Measurements from ENCODE around the gene SNCA. TPM values are rescaled to one million over a fixed set of nuclear protein-coding genes. Genes with fewer than 3 reads are reported as not detected.

SNCA gene
- total RNA-seq, 1 donor from 2014 or later, result 0.20 TPM

DNA sequence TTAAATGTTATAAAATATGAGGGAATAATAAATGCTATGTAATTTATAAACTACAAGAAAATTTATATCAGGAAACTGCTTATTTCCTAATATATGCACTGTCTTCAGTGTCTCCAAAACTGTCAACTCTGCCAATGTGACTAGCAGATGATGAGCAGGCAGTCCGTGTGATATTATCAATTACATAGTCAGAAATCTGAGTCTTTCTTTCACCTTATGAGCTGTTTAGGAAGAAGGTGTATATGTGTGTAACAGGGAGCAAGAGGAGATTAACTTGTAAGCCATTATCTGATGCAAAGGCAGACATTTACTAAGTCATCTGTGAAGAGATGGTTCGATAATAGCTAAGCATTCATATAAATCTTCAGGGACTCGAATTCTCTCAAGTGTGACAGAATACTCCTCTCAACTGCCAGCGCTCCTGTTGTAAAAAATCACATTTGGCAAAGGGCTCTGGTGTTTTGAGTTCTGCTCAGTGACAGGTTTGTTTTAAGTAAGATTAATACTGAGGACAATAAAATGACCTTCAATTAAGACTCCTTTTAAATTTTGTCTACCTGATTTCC, 79.7 kb downstream of the SNCA start:
- DNase-seq (ENCODE audit: low spot score) (no peak), ATAC-seq (no peak)

DNA sequence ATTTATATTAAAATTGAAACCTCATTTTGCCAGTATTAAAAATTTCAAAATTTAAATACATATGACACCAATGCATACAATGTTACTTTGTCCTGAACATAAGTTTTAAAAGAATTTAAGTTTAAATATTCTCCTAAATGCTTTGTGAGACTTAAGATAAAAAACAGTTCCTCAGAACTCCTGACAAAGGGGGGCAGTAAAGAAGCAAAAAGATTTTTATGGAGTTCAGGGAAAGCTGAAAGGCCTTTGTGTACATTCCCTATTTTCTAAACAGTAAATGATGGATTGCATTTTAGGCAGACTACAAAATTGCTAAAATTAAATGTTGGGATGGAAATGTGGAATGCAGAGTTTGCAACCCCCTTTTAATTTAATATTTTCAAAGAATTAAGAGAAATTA, 81.7 kb downstream of the SNCA start:
- DNase-seq (ENCODE audit: low spot score) (no peak), ATAC-seq (no peak)

DNA sequence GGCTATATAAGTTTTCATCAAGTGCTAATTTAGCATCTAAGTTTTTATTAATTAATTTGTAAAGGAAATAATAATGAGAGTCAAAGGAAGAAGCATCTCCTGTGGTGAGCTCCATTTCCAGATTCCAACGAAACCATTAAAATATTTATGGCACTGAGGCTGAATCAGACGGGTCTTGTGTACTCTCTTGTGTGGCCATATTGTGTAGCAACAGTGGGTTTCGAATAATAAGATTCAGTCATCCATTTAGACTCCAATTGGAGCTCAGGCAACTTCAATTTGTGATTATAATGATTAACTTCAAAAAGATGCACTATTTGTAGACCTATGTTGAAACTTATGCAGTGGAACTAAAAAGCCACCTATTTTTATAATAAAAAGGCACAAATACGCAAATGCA, 82.4 kb downstream of the SNCA start:
- DNase-seq (ENCODE audit: low spot score) (no peak), ATAC-seq (no peak)

DNA sequence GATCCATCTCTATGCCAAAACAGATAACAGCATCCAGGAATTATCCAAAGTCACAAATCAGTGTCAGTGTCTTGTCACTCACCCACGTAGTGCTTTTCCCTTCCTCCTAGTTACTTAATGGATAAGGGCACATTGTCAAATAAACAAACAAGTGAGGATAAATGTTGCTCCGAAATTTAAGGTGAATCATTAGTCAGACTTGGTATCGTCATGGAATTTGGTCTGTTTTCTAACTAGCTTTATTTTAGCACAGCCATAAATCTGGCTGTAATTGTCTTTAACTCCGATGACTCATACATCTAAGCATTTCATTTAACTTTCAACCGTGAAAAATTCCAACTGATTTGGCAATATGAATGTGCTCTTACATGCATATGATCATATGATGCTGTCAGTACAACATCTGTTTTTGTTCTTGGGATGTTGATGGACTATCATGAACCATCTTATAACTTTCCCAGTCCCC, 83.3 kb downstream of the SNCA start:
- DNase-seq (ENCODE audit: low spot score), result no peak
- ATAC-seq, result no peak

DNA sequence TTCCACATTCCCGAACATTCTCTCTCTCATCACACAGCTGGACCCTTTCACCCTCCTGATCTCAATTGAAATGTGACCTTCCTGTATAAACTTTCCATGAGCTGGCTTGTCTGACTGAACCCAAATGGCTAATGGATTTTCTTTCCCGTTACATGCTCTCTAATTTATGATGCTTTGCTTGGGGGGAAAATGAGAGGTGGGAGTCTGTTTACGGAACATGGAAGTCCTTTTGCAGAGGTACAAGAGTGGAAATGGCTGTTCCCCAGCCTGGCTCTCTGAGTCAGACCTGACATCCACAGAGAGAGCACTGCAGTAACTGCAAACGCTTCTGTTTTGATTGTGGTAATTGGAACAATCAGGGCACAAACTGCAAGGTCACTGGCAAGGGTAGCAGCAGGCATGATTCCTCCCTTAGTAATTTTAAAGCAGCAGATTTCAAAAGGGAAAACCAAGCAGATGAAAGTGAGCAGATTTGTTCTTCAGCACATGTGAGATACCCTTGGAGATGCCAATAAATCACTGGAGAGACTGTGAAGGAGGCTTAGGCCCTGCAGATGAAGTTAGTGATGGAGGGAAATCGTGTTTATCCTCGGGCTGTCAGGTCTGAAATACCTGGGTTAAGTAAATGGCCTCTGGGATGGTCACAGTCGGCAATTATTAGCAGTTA, 83.9 kb downstream of the SNCA start:
- no peak for DNase-seq (ENCODE audit: low spot score)
- ATAC-seq, result no peak

DNA sequence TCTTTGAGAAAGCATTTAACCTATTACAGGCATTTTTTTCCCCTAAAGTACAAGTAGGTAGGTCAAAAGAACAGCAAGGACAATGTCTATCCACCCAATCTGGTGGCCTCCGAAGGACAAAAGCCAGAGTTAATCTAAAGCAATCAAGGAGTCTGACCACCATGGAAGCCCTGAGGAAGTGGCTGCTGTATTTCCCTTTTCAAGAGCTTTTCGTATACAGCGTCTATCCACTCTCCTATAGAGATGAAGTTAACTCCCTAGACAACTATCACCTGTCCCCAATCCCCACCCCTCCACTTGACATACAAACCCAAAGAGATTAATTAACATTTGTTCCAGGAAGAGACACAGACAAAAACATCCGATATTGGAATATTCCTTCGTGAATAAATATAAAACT, 85.5 kb downstream of the SNCA start:
- DNase-seq (ENCODE audit: low spot score) (no peak), ATAC-seq (no peak)

DNA sequence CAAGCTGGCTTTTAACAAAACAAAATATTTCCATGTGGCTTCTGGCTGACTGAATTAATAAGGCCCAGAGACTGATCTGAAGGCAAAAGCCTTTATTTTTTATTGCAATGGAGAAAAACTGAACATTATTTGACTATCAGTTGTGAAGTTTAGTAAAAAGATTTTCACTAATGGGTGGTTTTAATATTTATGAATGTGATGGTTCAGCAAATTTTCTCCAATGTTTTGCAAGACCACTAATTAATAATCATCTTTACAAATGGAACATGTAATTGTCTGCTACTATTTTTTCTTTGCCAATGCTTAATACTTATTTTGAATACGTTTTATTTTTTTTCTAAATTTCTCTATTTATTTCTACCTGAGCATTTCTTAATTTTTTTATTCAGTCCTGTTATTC, 90.6 kb downstream of the SNCA start:
- no peak for ATAC-seq
- no peak for DNase-seq (ENCODE audit: low spot score)

DNA sequence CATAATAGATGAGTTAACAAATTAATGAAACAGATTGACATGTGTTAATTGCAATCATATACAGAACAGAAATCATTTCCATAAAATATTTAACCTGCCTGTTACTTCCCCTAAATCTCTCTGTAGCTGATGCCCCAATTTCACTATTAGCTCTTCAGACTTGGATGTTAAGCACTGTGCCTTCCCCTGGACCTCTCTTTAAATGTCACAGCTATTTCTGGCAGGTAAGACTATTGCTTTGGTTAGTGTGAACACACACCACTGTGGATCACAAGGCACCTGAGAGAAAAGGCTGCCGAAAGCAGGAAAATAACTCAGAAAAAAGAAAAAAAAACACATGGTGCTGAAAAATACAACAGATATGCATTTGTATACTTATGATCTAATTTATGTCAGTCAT, 91.3 kb downstream of the SNCA start:
- DNase-seq (ENCODE audit: low spot score) (no peak), ATAC-seq (no peak)

DNA sequence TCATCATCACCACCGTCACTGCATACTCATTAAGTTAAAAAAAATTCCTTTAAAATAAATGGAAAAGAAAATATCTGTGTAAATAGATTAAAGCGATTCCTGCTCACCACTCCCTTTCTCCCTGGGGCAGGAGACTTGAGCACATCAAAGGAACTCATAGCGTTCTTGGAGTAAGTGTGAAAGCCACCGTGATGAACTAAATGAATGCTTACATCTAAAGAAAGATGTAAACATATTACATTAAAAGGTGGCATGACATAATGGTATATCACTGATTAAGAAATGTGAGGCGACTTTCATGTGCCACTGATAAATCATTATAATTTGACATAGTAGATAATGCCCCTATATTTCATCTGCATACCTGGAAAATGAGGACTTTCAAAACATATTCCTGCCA, 92.0 kb downstream of the SNCA start:
- DNase-seq (ENCODE audit: low spot score), result no peak
- ATAC-seq, result no peak

DNA sequence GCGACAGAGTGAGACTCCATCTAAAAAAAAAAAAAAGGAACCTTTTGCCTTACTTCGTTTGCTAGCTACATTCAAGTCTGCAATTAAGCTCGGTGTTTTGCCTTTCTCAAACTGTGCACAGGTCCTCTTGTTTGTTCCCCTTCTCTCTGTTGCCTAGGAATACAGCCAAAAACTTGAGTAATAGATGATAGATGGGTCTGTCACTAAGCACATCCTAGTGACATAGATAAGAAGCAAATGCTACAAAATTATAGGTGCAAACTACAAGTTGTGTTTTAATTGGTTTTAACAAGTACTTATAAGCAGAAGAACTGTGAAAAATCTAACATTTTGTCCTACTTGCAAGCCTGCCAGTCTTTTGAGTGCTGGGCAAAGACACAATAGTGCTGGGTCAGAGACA, 95.2 kb downstream of the SNCA start:
- ATAC-seq (no peak), DNase-seq (ENCODE audit: low spot score) (no peak)

DNA sequence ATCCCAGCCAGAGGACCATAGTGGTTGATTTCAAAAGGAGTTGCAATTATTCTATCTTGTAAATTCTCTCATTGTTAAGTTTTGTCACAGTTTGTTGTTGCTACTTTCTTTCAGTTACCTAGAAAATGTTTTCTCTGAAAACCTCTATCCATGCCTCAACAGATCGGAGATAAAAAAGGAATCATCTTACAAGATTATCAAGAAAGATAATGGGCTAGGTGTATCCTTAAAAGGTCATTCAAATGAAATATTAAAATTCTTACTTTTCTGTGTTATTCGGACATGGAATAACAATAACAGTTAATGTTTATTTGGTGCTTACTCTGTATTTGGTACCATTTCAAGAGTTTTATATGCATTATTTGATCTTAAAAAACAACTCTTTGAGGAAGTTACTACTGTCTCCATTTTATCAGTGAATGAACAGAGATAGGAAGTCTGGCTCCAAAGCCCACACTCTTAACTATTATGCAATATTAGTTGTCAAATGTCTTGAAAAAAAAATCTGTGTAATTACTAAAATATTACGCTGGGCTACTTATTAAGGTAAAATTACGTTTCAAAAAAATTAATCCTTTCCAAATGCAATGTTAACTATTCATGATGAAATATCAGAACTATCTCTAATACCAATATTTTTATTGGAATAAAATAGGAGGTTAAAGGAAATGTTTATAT, 97.5 kb downstream of the SNCA start:
- no peak for DNase-seq (ENCODE audit: low spot score)
- ATAC-seq, result no peak

DNA sequence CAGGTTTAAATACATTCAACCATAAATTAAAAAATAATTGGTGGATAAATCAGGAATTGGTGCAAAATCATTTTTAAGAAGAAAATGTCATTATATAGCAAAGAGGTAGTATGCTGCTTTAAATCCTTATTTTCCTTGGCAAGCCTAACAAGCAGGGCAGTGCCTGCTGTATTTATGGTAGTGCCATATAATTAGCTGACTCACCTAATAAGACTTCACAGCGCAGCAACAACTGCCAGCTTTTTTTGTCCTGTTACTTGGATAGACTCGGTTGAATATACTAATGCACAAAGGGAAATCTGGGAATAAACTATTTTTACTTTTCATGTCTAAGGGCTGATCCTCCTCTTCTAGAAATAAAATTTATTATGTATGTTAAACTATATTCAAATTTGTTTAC, 99.1 kb downstream of the SNCA start:
- ATAC-seq (no peak), DNase-seq (ENCODE audit: low spot score) (no peak)

DNA sequence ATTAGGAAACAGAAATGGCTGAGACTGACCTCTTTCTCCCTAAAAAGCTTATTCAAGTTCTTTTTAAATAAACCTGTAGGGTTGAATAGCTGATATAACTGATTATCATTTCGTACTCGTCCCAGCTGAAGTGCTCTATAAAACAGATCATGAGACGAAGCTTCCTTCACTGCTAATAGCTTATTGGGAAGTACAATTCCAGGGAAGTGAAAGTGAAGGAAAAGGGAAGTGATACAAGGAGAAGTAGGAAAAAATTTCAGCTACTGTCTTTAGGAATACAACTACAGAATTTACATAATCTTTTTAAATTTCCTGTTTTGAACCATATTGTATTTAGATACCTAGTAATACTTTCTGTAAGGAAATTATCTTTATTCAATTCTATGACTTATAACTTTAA, 103.0 kb downstream of the SNCA start:
- no peak for DNase-seq (ENCODE audit: low spot score)
- no peak for ATAC-seq

DNA sequence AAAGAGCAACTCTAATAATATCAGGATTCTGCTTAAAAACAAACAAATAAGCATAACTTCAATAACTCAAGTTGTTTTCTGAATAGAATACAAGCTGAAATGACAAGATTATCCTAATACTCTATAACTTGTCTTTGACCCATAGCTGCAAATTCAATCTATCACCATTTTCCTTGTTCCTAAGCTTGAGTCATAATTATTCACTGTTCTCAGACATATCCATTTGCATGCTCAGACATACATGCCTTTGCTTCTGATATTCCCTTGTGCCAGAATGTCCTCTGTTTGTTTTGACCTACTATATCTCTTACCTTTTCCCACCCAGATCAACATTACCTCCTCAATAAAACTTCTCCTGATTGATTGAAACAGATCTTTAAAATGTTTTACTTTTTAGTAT, 109.7 kb downstream of the SNCA start:
- no peak for ATAC-seq
- no peak for DNase-seq (ENCODE audit: low spot score)

DNA sequence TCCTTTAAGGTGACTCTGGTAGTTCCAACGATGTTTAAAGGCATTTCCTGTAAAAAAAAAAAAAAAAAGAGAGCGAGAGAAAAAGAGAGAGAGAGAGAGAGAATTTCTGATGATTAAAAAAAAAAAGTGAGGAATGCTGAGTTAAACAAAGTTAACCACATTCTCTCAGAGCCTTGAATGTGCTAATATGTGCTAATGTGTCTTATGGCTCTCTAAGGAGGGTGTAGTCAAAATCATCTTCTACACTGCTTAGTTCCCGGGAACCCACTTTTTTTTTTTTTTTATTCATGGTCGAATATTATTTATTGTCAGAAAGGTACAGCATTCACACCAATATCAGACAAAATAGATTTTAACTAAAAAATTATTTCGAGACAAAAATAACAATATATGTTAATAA, 111.7 kb downstream of the SNCA start:
- no peak for DNase-seq (ENCODE audit: low spot score)
- no peak for ATAC-seq

DNA sequence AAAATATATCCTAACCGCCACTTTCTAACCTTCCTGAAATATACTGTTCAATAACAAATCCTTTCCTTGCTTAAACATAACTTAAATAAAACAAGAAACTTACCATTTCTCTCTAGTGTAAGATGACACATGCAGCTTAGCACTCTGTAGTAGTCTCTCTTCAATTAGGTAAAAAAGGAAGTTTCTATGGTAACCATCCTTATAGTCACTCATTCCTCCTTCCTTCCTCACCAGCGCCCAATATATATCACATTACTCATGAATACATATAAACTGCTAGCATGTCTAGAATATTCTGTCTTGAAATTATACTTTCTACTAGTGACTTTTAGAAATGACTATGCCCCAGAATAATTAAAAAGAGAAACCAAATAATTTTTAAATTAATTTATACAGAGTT, 112.2 kb downstream of the SNCA start:
- no peak for DNase-seq (ENCODE audit: low spot score)
- ATAC-seq, result no peak

DNA sequence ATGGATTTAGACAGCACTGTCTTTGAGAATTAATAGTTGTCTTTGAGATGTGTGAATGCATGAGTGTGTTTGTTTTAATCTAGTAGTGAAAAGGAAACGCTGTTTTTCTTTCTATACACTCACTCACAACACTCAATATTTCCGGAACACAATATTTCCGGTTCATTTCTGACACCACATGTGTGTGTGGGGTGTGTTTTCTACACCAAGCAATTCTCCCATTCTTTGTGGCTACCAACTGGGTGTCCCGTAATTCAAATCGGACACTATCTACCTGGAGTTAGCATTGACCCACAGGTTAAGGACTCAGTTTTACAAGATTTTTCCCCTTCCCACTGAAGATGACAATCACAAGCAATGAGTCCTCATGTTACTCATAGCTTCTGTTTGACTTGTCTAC, 113.9 kb downstream of the SNCA start:
- ATAC-seq (no peak), DNase-seq (ENCODE audit: low spot score) (no peak)

DNA sequence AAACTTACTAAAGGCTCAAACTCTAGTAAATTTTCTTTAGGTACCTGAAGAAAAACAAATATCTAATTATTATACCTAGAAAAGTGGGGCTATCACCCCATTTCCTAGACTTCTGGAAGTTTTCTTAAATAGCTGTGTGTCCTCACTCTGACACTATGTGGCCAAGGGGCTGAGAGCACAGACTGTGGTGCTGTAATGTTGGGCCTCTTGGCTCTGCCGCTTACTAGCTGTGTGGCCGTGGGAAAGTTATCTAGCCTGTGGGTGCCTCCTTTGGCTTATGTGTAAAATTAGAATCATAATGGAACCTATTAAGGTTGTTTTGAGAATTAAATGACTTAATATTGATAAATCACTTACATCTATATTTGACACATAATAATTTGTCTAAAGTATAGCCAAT, 114.4 kb downstream of the SNCA start:
- no peak for ATAC-seq
- DNase-seq (ENCODE audit: low spot score), result no peak

DNA sequence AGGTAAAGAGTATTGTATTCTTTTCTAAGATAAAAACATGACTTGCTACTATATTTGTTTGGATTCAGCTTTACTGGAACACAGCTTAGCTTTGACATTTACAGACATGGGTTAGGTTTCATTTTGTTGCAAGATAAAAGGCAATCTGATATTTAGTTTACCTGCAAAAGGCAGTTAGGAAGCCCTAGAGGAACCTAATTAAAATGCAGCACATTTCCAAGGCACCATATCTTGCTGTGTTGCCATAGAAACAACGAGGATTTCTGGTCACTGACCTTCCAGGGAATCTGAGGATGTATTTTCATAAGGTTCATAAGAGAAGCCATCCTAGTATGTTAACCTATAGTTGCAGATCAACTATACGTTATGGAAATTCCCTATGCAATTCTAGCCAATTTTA, 116.0 kb downstream of the SNCA start:
- ATAC-seq, result no peak
- DNase-seq (ENCODE audit: low spot score), result no peak

DNA sequence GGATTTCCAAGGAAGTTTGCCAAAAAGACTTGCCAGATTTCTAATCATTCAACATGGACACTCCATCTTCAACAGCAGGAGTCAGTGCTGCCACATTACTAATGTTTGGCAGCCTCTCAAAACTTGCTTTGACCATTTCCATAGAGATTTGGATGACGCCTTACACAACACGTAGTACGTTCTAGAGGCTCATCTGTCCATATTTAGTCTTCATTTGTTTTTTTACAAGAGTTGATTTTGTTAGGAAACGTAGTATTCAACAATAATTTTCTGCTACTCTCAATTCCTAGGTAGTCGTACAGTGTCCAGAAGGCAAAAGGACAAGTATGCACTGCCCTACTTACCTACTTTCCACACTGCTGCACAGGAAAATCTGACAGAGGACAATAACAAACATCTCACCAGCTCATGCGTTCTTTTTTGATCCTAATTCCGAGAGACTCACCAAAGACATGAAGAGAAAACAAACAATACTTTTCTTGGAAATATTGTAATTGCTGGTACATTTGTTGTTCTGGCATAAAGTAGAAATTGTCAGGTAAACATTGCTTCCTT, 117.3 kb downstream of the SNCA start:
- ATAC-seq, result no peak
- DNase-seq (ENCODE audit: low spot score), result no peak

DNA sequence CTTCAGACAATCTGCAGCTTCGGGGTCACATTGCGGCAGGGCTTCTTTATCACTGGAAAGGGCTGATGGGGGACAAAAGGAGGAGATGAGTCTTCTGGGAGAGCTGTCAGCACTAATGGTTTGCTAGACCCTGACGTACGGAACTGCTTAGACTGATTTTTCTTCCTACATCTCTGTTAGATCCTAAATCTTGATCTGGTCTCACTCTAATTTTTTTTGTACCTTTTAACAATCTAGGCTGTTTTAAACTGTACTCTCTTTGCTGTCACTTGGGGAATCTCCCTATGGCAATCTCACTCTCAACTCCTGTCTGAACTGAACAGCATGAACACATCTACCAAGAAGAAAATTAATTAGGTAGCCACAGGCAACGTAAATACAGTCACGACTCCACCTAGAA, 120.1 kb downstream of the SNCA start:
- no peak for DNase-seq (ENCODE audit: low spot score)

DNA sequence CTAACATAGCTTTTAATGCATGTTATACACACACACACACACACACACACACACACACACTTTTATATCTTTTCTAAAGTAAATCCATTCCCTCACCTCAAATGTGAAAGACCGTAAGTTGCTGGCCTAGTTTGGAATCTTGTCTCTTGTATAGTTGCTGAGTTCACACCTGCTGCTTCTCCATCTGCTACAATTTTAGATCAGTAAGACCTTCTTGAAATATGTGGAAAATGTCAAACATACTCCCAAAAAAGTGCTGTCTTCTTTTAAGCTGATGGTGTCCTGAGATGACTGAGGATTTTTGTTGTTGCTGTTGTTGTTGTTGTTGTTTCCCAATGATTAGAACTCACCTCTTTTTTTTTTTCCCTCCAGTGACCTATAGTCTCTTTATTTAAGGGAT, 121.3 kb downstream of the SNCA start:
- DNase-seq (ENCODE audit: low spot score) (no peak), ATAC-seq (no peak)

More for the DNA sequence above, 120.1 kb downstream of the SNCA start:
- ATAC-seq, result no peak

Data from left lobe of liver (tissue), 2 donors.